Eye (tissue), 1 donor: ENCODE results near the gene PLEKHA6.

Experiments
- DNase-seq: peaks from one replicate; pipeline ENCODE4 v3.0.0-alpha.2; 2015

Gene PLEKHA6

DNA sequence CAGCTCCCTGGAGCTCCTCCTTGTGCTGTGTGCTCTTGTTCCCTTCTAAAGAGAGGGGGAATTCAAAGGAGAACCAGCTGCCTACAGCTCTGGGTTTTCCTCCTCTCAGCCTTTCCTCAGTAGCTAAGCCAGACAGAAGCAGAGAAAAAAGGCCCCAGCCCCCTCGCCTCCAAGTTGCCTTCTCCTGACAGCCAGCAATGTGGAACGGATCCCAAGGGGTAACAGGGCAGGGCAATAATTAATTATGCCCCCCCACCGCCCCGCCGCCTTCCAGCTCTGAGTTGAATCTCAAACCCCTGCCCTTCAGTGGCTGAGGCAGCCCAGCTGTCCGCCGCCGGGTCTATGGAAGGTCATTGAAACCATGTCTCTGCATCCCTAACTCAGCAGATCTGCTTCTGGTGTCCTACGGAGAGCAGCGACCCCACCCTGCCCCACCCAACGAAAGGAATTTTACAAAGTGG is 76.9 kb downstream of the PLEKHA6 start:
- DNase-seq = peak; percentile 30

DNA sequence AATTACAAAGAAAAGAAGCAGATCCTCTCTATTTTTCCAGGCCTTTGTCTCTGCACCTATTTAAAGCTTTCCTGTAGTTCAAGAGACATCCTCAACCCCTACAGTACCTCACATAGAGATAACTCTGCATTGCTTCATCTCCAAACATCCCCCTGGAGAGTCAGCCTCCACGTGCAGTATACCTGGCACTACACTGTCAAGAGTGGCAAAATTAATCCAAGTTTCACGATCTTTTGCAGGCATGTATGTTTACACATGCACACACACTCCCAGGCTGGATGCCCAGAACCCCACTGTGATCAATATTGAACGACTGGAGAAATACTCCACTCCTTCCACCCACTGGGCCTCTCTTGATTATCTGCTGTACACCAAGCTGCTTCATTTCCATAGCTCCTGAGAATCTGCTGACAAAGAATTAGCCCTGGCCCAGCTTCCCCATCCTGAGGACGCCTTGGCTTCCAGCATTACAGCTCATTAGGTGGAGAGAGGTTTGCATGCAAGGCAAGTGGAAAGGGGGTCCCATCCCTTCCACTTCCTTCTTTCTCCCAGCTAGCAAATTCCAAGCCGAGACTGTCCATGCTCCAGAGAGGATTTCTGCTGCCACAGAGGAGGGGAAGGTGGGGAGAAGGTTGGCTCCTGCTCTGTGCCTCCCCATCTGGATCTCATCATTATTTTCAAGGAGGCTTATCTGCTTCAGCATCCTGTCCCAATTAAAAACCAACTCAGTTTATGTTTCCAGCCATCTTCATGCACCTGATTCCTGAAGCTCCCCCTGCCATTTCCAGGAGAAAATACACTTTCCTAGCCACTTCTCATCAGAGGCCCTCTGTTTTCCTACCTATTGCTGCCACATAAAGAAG is 79.4 kb downstream of the PLEKHA6 start:
- peak; percentile 36 for DNase-seq

DNA sequence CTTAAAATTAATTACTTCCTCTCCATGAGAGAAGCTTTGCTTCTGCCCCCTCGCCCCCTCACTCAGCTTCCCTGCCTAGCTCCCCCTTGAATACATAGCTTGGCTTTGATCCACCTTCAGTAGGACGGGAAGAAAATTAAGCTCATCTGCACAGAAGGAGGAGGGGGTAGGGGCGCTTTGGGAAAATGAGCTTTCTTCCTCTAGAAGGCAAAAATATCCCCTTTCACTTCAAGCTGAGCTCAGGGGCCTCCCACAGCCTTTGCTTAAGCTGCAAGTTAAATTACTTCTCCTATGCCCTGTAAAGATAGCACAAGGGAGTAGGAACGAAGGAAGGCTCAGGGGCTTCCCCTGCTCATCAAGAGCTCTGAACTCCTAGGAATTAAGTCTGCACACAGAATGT is 80.8 kb downstream of the PLEKHA6 start:
- DNase-seq = no peak

DNA sequence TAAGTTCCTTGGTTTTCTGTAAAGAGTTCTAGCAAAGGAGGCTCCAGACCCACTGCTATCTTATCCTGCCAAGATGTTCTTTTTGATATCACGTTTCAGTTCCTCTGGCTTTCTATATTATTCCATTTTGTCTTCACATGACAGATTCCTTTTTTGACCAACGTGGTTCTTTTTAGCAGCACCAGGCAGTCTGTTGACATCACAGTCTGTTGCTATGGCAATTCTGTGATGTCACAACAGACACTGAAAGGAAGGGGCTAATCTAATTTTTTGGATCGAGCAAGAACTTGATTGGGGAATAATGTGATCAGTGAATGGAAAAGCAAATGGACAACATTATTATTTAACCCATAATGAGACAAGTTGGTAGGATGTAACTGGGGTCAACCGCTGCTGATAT is 81.5 kb downstream of the PLEKHA6 start:
- peak; percentile 58 for DNase-seq

DNA sequence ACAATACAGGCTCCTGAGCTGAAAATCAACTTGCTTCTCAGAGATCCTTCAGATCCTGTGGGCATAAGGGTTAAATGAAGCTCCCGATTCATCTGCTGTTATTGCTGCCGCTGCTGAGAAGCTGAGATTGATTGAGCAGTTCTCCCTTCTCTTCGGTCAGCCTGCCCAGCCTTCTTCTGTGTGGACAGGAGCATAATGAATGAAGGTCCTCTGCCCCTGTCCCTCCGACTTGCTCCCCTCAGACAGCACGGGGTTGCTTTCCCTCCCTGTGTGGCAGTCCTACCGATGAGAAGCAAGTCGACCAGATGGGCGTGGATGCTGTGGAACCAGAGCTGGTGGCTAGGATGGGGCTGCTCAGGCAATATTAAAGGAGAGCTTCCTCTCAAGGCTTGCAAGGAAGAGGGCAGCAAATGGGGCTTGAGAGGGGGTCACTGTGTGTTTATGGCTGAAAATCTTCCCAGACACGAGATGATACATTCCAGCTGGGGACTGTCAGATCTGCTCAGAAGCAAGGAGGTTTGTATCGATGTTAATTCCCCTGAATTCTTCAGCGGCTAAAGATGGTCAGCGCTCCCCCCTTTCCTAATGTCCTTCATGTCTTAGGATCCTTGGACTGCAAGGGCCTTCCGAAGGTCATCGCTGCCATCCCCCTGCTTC is 82.0 kb downstream of the PLEKHA6 start:
- DNase-seq = no peak

DNA sequence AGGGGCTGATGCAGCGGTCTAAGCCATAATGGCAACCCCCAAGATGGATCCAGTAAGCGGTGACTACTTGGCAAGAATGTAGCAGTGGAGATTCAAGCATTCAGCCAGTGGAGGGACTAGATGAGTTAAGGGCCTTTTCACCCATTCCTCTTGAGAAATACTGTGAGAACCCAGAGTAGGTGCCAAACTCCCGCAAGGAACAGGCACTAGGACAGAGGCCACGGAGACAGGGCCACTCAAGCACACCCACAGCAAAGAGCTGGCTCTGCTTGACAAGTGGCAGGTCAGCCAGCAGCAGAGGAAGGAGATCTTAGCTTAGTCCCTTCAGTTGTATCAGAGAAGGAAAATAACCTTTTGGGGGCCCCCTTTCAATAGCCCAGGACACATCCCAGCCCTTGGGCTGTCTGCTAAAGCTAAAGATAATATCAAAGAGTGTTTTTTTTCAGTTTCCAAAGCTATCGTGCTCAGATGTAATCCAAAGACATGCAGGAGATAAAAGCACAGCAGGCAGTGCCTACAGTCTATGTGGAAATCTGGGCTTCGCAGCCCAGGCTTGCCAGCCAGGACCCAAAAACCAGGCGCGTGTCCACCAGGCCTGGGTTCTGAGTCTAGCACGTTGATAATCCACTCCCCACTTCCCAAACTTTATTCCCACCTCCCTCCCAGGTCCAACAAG is 83.9 kb downstream of the PLEKHA6 start:
- no peak for DNase-seq

DNA sequence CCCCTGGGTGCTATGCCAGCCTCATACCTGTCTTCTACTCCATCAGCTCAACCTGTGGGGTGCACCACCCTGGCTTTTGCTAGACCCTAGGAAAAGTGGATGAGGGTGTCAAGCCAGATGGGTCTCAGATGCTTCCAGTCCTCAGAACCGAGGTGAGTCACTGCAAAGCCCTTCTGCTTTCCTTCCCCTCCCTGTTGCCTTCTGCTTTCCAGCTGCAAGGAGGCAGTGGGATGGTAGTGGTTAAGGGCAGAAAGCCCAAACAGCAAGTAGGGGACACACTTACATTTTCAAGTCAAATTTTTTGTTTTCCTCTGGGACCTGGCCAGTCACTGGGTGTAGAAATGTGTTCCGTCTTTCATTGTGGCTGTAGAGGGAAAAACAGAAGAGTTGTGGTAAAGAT is 85.3 kb downstream of the PLEKHA6 start:
- DNase-seq = no peak

DNA sequence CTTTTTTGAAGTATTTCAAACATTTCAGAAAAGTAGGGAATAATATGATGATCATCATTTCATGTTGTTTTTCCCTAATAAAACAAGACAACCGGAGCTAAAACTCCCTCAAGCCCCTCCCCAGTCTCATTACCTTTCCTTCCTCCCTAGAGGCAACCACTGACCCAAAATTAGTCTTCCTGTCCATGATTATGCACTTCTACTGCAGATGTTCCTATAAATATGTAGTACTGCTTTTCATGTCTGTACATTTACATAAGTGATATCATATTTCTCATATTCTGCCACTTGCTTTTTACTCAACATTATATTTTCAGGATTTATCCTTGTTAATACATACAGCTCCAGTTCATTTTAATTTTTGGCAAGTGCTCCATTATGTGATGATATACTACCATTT is 87.2 kb downstream of the PLEKHA6 start:
- DNase-seq = no peak

DNA sequence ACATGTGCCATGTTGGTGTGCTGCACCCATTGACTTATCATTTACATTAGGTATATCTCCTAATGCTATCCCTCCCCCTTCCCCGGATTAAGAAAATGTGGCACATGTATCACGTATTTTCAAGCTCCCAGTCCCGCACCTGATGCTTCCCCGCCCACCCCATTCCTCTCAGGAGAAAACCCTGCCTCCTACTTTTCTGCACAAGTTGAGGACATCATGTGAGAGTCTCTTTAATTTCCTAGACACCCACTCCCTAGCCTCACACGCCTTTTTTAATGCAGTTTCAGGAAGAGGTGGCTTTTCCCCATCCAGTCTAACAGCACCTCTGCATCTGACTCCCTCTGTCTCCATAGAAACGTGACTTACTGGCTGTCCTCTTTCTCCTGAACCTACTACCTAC is 87.8 kb downstream of the PLEKHA6 start:
- DNase-seq = no peak

DNA sequence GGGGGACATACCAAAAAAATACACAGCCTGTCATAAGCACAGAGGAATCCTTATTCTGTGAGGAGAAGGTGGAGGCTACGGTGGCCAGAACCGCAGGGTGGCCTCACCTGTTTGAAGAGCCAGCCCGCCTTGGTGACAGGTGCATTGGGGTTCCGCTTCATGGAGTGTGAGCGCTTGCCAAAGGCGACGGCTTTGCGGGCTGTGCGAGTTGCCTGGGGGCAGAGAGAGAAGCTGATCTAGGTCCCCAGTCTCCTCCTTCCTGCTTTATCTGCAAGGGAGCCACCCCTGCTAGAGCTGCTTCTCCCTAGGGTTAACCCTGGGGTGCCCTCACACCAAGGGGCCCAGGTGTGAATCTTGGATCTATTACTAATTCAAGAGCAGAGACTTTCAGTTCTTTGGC is 91.6 kb downstream of the PLEKHA6 start:
- no peak for DNase-seq

DNA sequence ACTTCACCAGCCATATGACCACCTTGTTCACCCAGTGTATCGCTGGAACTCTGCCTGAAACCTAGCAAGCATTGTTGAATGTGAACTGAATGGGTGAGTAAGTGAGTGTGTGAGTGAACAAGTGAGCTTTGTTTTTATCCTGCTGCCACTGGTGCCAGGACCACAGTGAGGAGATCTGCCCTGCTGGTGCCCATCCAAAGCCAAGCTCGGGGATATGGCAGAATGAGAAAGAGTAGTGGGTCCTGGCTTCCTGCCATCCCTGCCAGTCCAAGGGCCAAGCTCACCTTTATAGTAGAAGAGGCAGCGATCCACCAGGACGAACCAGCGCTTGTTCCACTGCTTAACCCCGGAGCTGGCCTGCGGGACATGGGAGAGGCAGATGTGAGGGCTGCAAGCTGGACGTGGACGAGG is 92.5 kb downstream of the PLEKHA6 start:
- no peak for DNase-seq

DNA sequence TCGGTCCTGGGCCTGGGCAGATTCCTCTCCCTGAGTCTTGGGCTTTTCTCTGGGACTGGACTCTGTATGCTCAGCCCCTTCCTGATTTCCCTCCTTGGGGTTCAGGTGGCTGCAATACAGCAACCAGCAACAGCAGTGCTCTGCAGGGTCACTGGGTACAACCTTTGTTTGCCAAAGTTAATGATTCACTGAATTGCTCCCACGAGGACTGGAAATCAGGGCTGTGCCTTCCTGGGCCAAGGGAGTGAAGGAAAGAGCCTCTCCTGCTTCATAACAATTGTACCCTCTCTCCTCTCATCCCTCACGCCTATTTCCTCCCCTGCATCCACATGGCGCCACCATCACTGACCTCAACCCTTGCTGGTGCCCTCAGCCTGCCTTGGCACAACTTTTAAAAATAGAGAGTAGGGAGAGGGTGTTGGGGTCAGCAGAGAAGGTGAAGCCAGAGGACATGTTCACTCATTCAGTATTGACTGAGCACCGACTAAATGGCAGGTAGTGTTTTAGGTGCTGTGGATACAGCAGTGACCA is 93.2 kb downstream of the PLEKHA6 start:
- DNase-seq = no peak

DNA sequence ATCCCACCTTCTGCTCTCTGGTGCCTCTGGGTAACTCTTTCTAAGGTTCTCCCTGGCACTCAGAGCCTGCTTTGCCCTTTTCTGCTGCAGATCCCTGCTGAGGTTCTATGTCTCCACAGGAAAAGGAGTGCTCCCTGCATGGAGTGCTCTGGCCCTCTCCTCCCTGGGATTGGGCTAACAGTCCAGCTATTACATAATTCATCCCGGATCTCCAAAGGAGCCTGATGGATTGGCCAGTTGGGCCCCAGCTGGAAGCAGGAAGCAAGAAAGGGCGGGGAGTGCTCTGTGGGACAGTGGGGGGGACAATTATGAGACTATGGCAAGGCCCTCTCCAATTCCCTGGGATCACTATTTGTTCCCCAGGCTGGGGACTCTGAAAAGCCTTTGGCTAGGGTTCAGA is 94.1 kb downstream of the PLEKHA6 start:
- DNase-seq = no peak

DNA sequence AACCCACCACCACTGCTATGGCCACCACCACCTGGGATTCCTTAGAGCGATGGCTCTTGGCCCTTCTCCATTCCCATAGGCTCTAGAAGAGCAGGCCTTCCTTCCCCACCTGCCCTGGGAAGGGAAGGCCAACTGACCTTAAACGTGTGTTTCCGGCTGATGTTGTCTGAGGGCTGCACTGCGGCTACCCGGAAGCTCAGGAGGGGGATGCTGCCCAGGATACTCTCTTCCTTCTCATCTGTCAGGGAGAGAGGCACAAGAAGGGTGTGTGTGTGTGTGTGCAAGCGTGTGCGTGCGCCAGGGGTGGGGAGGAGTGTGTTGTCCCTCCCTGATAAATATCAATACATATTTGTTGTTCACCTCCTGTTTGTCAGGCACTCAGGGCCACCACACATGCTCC is 94.9 kb downstream of the PLEKHA6 start:
- DNase-seq = no peak

DNA sequence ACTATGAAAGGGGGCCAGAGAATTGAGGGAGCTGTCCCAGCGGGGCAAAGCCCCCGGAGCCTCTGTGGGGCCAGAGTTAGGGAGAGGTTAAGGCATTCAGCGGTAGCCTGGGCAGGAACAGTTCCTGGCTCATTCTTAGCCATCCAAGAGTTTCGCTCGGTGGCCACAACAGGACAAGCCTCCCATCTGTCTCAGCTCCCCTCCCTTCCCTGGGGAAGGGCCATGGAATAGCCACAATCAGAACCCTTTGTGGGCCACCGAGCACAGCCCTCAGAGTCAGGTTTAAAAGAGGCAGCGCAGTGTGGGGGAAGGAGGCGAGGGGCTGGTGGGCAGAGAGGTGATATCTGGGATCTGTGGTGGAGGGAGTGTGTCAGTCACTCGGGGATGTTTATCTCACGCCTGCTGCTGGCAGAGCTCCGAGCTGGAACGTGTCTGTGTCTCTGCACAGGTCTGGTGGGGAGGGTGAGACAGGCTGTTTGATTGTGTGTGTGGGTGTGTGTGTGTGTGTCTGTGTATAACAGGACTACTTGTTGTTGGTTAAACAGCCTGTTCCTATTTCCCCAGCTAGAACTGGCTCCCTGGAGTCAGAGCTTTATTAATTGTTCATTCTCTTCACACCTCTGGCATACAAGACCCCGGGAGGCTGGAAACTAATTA is 96.3 kb downstream of the PLEKHA6 start:
- DNase-seq = peak; percentile 56

DNA sequence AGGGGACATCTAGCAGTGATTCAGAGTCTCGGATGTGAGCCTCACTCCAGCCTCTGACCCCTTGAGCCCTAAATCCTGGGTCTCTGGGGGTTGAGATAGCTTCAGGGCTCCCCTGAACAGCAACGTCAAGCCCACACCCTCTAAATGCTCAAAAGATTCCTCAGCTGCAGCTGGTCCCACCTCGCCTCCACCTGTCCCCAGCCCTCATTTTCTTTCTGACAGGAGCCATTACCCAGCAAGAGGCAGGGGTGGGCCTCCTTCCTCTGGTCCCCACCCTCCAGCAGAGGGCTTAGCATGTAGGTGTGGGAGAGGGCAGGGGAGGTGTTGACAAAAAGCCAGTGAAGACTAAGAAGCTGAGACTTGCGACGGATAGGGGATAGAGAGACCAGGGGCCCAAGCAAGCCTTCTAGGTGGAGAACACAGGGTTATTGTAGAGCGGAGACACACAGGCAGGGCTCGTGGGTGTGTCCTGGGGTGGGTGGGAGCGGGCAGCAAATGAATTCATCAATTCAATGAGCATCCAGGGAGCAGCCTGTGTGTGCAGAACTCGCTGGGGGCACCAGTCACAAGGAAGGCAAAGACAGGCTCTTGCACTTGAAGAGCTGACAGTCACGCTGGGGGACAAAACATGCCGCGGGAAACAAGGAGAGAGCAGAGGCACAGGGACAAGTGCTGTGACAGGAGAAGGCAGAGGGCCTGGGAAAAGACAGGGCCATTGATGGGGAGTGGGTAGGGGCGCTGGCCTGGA is 97.0 kb downstream of the PLEKHA6 start:
- DNase-seq = peak; percentile 51

DNA sequence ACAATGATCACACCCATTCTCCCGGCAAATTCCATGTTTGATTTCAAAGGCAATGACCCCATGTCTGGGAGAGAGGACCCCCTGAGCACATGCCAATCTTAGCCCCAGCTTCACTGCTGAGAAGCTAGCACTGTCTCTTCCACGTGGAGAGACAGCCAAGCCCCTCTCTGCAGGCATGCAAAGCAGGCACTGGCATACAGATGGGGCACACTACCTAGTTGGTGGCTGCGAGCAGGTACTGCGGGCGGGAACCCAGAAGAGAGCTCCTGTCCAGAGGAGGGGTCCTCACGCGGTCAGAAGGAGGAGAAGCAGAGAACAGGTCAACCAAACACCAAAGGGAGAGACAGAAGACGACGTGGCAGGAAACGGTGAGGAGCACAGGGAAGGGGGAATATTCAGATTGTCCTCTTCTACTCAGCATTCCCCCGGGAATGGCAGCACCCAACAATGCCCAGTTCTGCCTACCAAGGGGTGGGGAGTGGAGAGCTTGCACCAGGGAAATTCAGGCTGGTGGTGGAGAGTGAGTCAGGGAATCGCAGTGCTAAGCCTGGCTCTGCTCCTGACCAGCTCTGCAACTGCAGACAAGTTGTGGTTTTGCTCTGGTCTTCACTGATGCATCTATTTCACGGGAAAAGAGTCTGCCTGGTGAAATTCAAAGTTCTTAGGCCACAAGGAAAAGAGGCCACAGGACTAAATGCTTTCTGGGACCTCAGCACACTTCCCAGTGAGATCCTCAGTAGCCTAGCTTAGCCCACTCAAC is 97.8 kb downstream of the PLEKHA6 start:
- no peak for DNase-seq

DNA sequence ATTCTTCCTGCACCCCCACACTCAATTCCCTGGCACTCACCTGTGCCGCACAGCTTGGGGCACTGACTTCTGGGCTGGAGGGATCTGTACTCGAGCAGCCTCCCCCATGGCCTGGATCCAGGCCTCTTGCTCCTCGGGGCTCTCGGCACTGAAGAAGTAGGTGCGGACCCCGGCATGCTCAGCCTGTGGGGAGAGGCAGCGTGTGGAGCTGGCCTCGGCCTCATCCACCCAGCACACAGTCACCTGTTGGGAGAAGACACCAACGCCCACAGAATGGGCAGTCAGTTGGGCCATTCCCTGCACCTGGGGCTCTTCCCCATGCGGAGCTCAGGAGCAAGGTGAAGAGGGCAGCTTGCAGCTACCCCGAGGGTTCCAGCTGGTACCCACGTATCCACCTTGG is 98.5 kb downstream of the PLEKHA6 start:
- no peak for DNase-seq

DNA sequence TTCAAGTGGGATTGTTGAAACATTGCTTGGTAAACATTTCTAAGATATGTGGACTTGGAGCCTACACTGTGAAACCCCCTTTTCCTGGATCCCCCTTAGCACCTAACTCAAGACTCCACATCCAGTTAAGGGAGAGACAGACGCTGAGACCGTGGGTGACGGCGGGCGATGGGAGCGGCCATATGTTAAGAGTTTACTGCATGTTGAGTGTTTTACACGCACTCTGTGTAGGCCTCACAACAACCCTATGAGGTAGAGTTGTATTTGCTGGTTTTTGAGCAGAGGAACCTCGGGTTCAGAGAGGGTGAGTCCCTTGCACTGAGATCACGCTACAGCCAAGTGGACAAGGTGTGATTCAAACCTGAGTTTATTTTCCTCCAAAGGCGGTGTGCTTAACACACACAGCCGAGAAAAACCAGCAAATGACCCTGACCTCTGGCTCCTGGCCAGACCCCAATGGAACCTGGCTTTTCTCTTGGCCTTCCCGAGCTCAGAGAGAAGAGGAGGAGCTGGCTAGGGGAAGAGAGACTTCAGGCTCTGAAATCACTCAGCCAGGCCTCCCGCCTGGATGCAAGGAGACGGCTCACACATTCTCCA is 99.0 kb downstream of the PLEKHA6 start:
- no peak for DNase-seq

DNA sequence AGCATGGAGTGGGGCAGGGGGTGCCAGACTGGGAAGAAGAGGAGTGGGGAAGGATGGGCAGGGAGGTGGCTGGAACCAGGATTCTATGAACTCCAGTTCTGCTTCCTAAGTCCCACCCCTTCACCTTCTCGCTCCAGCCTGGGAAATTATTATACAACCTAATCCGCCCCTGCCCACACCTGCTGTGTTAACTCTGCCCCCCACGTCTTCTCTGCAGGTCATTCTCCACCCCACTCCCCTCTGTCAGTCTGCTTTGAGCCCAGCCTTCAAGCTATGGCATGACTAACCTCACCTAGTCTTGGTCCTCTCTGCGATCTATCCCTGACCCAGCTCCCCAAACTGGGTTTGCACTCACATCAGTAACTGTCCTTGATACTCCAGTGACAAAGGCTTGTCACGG is 99.9 kb downstream of the PLEKHA6 start:
- no peak for DNase-seq

DNA sequence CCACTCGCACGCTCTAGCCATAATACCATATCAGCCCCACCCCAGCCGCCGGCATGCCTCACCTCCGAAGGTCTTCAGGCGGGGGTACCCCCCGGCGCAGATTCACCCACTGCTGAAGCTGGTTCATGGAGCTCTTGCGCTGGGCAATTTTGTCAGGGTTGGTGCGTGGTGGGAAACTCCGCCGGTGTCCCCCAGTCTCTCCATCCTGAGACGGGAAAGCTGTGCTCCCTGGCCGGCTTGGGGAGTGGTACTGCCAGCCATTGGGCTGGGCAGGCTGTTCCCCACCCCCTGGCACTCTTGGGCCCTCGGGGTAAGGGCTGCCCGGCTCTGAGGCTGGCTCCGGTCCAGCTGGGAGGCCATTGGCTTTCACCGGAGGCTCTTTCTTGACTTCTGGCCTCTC is 100.5 kb downstream of the PLEKHA6 start:
- DNase-seq = no peak
